ENCODE results near the gene HASPIN. TPM values are rescaled to one million over a fixed set of nuclear protein-coding genes. Genes with fewer than 3 reads are reported as not detected.
A peak's percentile ranks its signal among the peaks of the same experiment; 100 is the strongest.
"Not testable (repeated sequence)": the region's sequence is repeated elsewhere in the genome, so short reads cannot be mapped to it uniquely, and the experiment has no call there.

HASPIN gene
- total and polyA plus RNA-seq, 11 donors = 0.15 to 2.1 (median 0.32) TPM; not detected in 1

DNA sequence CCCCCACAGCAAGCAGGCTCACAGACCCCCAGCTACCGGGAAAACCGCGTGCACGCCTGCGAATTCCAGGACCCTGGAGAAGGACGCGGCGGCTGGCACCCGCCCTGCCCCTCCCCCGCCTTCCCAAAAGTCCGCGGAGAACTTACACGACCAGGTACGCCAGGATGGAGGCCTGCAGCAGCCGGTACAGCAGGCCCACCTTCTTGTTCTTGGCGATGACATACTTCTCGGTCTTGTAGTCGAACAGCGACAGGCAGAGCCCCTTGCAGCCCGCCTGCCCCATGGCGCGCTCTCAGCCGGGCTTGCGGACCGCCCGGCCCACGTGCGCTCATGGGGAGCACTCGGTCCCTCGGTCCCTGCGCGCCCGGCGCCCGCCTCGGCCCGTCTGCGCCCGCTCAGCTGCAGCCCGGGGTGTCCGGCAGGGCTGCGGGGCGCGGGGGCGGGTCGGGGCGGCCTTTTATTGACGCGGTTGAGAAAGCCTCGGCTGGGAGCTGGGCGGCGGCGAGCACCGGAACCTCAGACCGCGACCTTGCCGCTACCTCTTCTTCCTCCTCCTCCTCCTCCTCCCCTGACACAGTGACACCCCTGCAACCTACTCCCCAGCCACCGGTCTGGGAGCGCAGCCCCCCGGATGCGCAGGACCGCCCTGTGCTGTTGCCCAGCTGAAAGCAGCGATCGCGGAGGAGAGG, 27.8 kb upstream of the HASPIN start, which contains the start of gene P2RX5:
P2RX5 (minus strand) TSS at position 433 of the 689 bp plus-strand sequence; CDS start at position 283, 150 bp downstream.
- Histone ChIP-seq H3K4me3 (peak within 1 kb of the TSS; percentile 24 to 68 (median 52)), H3K27ac (peak within 1 kb of the TSS in 11 of 12 donors; percentile 41 to 83 (median 75)), H3K9me3 (peaks cover 0 to 9% (median 0%) of the 10 kb centered on the region in 12 donors), H3K27me3 (peaks cover 0 to 40% (median 10%) of the 10 kb centered on the region in 9 donors), H3K4me1 (peaks cover 0 to 23% (median 8%) of the 10 kb centered on the region in 12 donors), H3K36me3 (no peaks in the 10 kb centered on the region)
- TF ChIP-seq POLR2A (IDR thresholded peaks at IDR 0.05) = no peak
- no peak for TF ChIP-seq CTCF (IDR thresholded peaks at IDR 0.05)
- intact Hi-C loops (cut with DNase I) = no loop called here
- no peak for DNase-seq
- peak; percentile 23 to 54 (median 44) for ATAC-seq
- 1% methylated on average over 26 to 65 of the region's 65 CpGs for WGBS, 4 donors

DNA sequence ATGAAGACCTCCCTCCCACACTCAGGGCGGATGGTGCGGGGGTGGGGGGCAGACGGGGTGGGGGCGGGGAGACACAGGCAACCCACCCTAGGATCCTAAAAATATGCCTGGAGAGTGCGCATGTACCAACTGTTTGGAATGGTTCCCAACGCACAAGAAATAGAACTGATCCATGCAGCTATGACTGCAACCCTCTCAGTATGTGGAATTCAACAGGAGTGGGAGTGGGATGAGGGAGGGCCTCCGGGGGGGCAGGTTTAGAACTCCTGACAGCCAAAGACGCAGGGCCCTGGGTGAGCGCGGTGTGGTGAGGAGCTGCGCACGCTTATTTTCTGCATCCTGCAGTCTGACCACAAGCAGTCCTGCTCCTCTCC, 26.6 kb upstream of the HASPIN start:
- H3K27me3 ChIP-seq = peaks cover 0 to 39% (median 10%) of the 10 kb centered on the region in 9 donors
- DNase-seq (no peak), ATAC-seq (peak in 3 of 4 donors; percentile 38 to 40 (median 40))
- no peak for TF ChIP-seq CTCF (IDR thresholded peaks at IDR 0.05)
- no peak for TF ChIP-seq POLR2A (IDR thresholded peaks at IDR 0.05)
- peaks cover 0 to 23% (median 8%) of the 10 kb centered on the region in 12 donors for H3K4me1 ChIP-seq
- peak overlapping the region in 6 of 12 donors; percentile 50 to 68 (median 59) for H3K4me3 ChIP-seq
- H3K36me3 ChIP-seq = no peaks in the 10 kb centered on the region
- 40 to 53% (median 45%) methylated on average over 11 to 12 of the region's 12 CpGs for WGBS, 4 donors
- H3K27ac ChIP-seq = peak overlapping the region in 2 of 12 donors; percentile 29 to 46
- intact Hi-C loops (cut with DNase I) = no loop called here
- peaks cover 0 to 9% (median 0%) of the 10 kb centered on the region in 12 donors for H3K9me3 ChIP-seq

DNA sequence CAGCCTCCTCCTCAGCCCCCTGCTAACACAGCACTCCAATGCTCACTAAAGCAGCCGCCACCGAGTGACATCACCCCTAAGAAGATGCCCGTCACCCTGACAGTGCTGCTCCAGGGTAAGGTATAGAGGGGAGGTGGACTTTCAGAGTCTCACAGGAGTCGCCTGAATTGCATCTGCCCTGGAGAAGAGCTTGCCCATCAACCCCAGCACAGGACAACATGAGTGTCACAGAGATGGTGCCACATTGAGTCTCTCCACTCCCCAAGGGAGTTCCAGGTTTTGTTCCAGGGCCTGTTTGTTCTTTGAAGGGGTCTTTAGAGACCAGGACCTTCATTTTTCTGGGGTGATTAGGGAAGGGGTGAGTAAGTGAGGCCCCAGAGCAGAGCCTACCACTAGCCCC, 25.6 kb upstream of the HASPIN start:
- no peak for ATAC-seq
- Histone ChIP-seq H3K27me3 (peaks cover 0 to 29% (median 10%) of the 10 kb centered on the region in 9 donors), H3K4me3 (no peak overlapping the region), H3K36me3 (no peaks in the 10 kb centered on the region), H3K27ac (no peak overlapping the region), H3K9me3 (peaks cover 0 to 9% (median 0%) of the 10 kb centered on the region in 12 donors), H3K4me1 (peaks cover 0 to 23% (median 8%) of the 10 kb centered on the region in 12 donors)
- intact Hi-C loops (cut with DNase I) = no loop called here
- TF ChIP-seq POLR2A (IDR thresholded peaks at IDR 0.05) (no peak), CTCF (IDR thresholded peaks at IDR 0.05) (no peak)
- DNase-seq = no peak
- 83 to 98% (median 94%) methylated on average over 4 of the region's 4 CpGs for WGBS, 4 donors

- Histone ChIP-seq H3K27me3 (peaks cover 0 to 24% (median 7%) of the 10 kb centered on the region in 9 donors), H3K4me1 (peaks cover 0 to 17% (median 5%) of the 10 kb centered on the region in 12 donors), H3K4me3 (no peak overlapping the region), H3K27ac (no peak overlapping the region), H3K9me3 (peaks cover 0 to 9% (median 0%) of the 10 kb centered on the region in 12 donors), H3K36me3 (no peaks in the 10 kb centered on the region)
- TF ChIP-seq CTCF (IDR thresholded peaks at IDR 0.05) = no peak
- TF ChIP-seq POLR2A (IDR thresholded peaks at IDR 0.05) = no peak
- DNase-seq (no peak), ATAC-seq (no peak)
- 87 to 92% (median 88%) methylated on average over 4 of the region's 4 CpGs for WGBS, 4 donors
- intact Hi-C loops (cut with DNase I) = no loop called here
Observed at GRCh38 chr17:3699951-3700350, 23.8 kb upstream of the HASPIN start.

- H3K4me3 ChIP-seq, H3K27ac ChIP-seq, H3K9me3 ChIP-seq, H3K36me3 ChIP-seq, DNase-seq, ATAC-seq, H3K4me1 ChIP-seq, H3K27me3 ChIP-seq: not testable (repeated sequence)
- 78 to 93% (median 85%) methylated on average over 7 of the region's 7 CpGs for WGBS, 4 donors
- intact Hi-C loops (cut with DNase I) = loop anchor here in 1 of 10 donors (2.0 kb wide), 1 partner anchor 31 kb away; no protein-coding TSS in a partner anchor
Observed at GRCh38 chr17:3702041-3702539, 21.6 kb upstream of the HASPIN start.

All from heart left ventricle (tissue), 16 donors.